ENCODE data around the gene MID2.
"Not testable (repeated sequence)": the region's sequence is repeated elsewhere in the genome, so short reads cannot be mapped to it uniquely, and the experiment has no call there.

MID2 gene

GRCh38 chrX:107825698-107826237 is at the start of gene MID2:
TSS of gene MID2 (plus strand) at chrX:107825866. CDS start at chrX:107826427, 561 bp downstream.
- in situ Hi-C loops (cut with MboI; ENCODE audit: low sequenced_read_pairs), result no loop called here

GRCh38 chrX:107776649-107777535 is 48.8 kb upstream of the MID2 start:
- in situ Hi-C loops (cut with MboI; ENCODE audit: low sequenced_read_pairs), result loop anchor here (5.0 kb wide), 1 partner anchor 115 kb away; no protein-coding TSS in a partner anchor

GRCh38 chrX:107777536-107777832 is 48.2 kb upstream of the MID2 start, which contains the start of gene NCBP2L:
TSS of gene NCBP2L (plus strand) at chrX:107777733. CDS start at chrX:107794221, 16,488 bp downstream.
- in situ Hi-C loops (cut with MboI; ENCODE audit: low sequenced_read_pairs), result loop anchor here (5.0 kb wide), 1 partner anchor 115 kb away; no protein-coding TSS in a partner anchor

- in situ Hi-C loops (cut with MboI; ENCODE audit: low sequenced_read_pairs), result loop anchor here (10.0 kb wide), 1 partner anchor 136 kb away; no protein-coding TSS in a partner anchor
These were observed 45.1 kb upstream of the MID2 start for GRCh38 chrX:107780525-107780924.

- in situ Hi-C loops (cut with MboI; ENCODE audit: low sequenced_read_pairs), result loop anchor here (10.0 kb wide), 1 partner anchor 143 kb away; no protein-coding TSS in a partner anchor
These were observed 37.8 kb upstream of the MID2 start for GRCh38 chrX:107787827-107788226.

- in situ Hi-C loops (cut with MboI; ENCODE audit: low sequenced_read_pairs), result no loop called here
These were observed 21.2 kb upstream of the MID2 start for GRCh38 chrX:107804427-107804826.

- in situ Hi-C loops (cut with MboI; ENCODE audit: low sequenced_read_pairs), result no loop called here
These were observed 20.5 kb upstream of the MID2 start for GRCh38 chrX:107805179-107805578.

GRCh38 chrX:107810053-107810452 is 15.6 kb upstream of the MID2 start:
- in situ Hi-C loops (cut with MboI; ENCODE audit: low sequenced_read_pairs), result not testable (repeated sequence)

- in situ Hi-C loops (cut with MboI; ENCODE audit: low sequenced_read_pairs), result no loop called here
These were observed 6.7 kb upstream of the MID2 start for GRCh38 chrX:107818900-107819521.

- in situ Hi-C loops (cut with MboI; ENCODE audit: low sequenced_read_pairs), result no loop called here
These were observed 2.6 kb upstream of the MID2 start for GRCh38 chrX:107823042-107823441.

- in situ Hi-C loops (cut with MboI; ENCODE audit: low sequenced_read_pairs), result no loop called here
These were observed 2.2 kb upstream of the MID2 start for GRCh38 chrX:107823456-107823855.

GRCh38 chrX:107826238-107827029 is 768 bp downstream of the MID2 start:
- in situ Hi-C loops (cut with MboI; ENCODE audit: low sequenced_read_pairs), result no loop called here

- in situ Hi-C loops (cut with MboI; ENCODE audit: low sequenced_read_pairs), result no loop called here
These were observed 1.6 kb downstream of the MID2 start for GRCh38 chrX:107827030-107827831.

GRCh38 chrX:107827852-107828251 is 2.2 kb downstream of the MID2 start:
- in situ Hi-C loops (cut with MboI; ENCODE audit: low sequenced_read_pairs), result no loop called here

GRCh38 chrX:107829878-107830277 is 4.2 kb downstream of the MID2 start:
- in situ Hi-C loops (cut with MboI; ENCODE audit: low sequenced_read_pairs), result no loop called here

- in situ Hi-C loops (cut with MboI; ENCODE audit: low sequenced_read_pairs), result no loop called here
These were observed 5.5 kb downstream of the MID2 start for GRCh38 chrX:107831071-107831730.

- in situ Hi-C loops (cut with MboI; ENCODE audit: low sequenced_read_pairs), result no loop called here
These were observed 8.9 kb downstream of the MID2 start for GRCh38 chrX:107834275-107835201.

GRCh38 chrX:107836958-107837357 is 11.3 kb downstream of the MID2 start:
- in situ Hi-C loops (cut with MboI; ENCODE audit: low sequenced_read_pairs), result no loop called here

All from HL-60/S4 (cell line).